Stimulated activated CD4-positive, alpha-beta T cell treated with anti-CD3 and anti-CD28 coated beads, Interleukin-2, amount 100 ng/mL, for 24 hours (primary cell): ENCODE data around the gene KRTAP9-8.
"Not testable (repeated sequence)": the region's sequence is repeated elsewhere in the genome, so short reads cannot be mapped to it uniquely, and the experiment has no call there.

Source experiments
- DNase-seq, 2 donors: peaks; one replicate each; pipeline ENCODE4 v3.0.0-alpha.2; 2020

The KRTAP9-8 gene, protein sequence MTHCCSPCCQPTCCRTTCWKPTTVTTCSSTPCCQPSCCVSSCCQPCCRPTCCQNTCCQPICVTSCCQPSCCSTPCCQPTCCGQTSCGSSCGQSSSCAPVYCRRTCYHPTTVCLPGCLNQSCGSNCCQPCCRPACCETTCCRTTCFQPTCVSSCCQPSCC

DNA sequence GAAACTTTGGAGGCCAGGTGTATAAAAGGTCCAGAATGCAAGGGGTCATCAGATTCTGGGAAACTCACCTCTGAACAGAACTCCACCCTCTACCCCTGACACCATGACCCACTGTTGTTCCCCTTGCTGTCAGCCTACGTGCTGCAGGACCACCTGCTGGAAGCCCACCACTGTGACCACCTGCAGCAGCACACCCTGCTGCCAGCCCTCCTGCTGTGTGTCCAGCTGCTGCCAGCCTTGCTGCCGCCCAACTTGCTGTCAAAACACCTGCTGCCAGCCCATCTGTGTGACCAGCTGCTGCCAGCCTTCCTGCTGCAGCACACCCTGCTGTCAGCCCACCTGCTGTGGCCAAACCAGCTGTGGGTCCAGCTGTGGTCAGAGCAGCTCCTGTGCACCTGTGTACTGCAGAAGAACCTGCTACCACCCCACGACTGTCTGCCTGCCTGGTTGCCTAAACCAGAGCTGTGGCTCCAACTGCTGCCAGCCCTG, at the start of gene KRTAP9-8:
KRTAP9-8 (plus strand) TSS at position 51 of the 489 bp plus-strand sequence; CDS start at position 104, 53 bp downstream.
- DNase-seq = not testable (repeated sequence)

DNA sequence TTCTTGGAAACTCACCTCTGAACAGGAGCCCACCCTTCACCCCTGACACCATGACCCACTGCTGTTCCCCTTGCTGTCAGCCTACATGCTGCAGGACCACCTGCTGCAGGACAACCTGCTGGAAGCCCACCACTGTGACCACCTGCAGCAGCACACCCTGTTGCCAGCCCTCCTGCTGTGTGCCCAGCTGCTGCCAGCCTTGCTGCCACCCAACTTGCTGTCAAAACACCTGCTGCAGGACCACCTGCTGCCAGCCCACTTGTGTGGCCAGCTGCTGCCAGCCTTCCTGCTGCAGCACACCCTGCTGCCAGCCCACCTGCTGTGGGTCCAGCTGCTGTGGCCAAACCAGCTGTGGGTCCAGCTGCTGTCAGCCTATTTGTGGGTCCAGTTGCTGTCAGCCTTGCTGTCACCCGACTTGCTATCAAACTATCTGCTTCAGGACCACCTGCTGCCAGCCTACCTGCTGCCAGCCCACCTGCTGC, 47.9 kb upstream of the KRTAP9-8 start, which contains the start of gene KRTAP9-1:
KRTAP9-1 (plus strand) TSS at position 51 of the 482 bp plus-strand sequence; CDS start at position 51, 0 bp downstream.
- DNase-seq = not testable (repeated sequence)

DNA sequence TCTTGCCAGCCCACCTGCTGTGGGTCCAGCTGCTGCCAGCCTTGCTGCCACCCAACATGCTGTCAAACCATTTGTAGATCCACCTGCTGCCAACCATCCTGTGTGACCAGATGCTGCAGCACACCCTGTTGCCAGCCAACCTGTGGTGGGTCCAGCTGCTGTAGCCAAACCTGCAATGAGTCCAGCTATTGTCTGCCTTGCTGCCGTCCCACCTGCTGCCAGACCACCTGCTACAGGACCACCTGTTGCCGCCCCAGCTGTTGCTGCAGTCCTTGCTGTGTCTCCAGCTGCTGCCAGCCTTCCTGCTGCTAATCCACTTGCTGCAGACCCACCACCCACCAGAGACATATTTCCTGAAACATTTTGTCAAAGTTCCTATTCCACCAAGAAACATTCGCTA, 47.5 kb upstream of the KRTAP9-8 start:
- DNase-seq = no peak

DNA sequence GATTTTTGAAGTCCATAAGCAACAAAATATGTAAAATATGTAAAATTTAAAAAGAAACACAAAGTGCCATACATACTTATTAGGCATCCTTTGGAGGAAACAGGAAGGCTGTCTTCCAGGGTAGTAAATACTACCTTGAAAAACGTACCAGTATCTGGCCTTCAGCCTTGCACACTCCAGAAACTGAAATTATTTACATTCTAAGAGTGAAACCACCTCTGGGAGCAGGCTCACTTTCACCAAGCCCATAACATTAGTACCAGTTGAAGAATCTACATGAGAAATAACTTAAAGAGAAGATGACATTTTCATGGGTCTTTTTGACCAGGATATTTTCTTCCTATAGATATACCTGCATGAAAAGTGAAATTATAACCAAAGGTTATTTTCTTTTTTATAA, 41.7 kb upstream of the KRTAP9-8 start:
- no peak for DNase-seq

DNA sequence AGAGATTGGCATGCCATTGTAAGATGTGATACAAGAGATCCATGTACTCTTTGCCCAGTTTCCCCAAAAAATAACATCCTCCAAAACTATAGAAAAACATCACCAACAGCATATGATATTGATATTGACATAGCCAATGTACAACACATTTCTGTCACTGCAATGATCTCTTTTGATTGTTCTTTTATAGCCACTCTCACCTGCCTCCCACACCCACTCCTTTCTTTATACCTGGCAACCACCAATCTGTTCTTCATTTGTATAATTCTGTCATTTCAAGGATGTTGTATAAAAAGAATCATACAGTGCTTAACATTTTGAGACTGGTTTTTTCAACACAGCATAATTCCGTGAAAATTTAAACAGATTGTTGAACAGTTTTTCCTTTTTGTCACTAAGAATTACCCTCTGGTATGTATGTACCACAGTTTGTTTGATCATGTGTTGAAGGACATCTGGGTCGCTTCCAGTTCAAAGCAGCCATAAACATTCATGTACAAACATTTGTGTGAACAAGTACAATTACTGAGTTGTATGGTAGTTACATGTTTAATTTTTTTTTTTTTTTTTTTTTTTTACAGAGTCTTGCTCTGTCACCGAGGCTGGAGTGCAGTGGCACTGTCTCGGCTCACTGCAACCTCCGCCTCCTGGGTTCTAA, 38.2 kb upstream of the KRTAP9-8 start:
- no peak for DNase-seq

DNA sequence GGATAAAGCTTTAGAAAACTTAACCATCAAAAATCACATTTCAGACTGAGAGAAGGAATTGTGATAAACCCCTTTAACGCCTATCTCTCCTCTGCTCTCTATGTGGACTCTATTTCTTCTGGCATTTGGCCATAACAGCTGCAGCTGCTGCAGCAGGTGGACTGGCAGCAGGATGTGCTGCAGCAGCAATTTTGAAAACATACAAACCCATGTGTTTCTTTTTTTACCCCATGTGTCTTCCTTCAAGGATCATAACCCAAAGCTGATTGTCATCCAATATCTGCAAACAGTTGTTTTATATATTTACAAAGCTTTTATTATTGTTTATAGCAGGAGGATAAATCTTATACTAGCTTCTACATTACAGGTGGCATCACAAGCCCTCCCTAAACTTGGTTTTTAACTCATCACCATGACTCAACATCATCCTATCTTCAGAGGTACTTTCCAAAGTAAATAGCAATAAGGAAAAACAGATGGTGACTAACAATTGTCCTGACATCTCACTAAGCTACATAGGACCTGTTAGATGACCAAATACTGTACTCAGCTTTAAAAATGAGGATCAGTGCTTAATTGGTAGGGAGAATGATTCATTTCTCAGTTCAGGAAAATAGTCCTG, 25.8 kb upstream of the KRTAP9-8 start:
- DNase-seq = no peak

DNA sequence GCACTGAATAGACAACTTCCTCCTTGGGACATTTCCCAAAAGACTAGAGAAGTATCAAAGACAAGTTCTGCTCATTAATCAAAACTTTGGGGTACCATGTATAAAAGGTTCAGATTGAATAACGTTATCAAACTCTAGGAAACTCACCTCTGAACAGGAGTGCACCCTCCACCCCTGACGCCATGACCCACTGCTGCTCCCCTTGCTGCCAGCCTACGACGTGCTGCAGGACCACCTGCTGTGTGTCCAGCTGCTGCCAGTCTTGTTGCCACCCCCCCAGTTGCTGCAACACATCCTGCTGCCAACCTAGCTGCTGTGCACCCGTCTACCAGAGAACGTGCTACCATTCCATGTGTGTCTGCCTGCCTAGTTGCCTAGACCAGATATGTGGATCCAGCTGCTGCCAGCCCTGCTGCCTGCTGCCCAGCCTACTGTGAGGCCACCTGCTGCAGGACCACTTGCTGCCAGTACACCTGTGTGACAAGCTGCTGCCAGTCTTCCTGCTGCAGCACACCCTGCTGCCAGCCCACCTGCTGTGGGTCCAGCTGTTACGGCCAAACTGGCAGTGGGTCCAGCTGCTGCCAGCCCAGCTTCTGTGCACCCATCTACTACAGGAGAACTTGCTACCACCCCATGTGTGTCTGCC, 25.2 kb upstream of the KRTAP9-8 start:
- DNase-seq = no peak

DNA sequence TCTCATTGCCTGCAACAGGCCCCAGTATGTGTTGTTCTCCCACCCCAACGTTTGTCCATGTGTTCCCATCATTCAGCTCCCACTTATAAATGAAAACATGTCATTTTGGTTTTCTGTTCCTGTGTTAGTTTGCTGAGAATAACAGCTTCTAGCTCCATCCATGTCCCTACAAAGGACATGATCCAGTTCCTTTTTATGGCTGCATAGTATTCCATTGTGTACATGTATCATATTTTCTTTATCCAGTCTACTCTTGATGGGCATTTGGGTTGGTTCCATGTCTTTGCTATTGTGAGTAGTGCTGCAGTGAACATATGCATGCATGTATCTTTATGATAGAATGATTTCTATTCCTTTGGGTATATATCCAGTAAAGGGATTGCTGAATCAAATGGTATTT, 22.1 kb upstream of the KRTAP9-8 start:
- no peak for DNase-seq

DNA sequence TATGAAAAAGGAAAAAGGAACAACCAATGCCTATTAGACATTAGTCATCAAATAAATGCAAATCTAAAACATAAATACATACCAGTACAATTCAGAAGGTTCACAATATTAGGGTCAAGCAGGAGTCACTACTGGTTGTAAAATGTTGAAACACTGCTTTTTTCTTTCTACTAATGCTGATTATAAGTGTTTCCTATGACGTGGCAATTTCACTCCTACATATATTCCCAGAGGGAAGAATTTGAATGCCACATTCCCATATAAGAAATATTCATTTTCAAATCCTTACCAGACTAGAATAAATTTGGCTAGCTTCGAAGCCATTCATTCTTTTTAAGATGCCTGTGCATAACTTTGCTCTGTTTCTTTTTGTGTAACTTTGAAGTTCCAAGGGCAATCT, 14.0 kb upstream of the KRTAP9-8 start:
- no peak for DNase-seq

DNA sequence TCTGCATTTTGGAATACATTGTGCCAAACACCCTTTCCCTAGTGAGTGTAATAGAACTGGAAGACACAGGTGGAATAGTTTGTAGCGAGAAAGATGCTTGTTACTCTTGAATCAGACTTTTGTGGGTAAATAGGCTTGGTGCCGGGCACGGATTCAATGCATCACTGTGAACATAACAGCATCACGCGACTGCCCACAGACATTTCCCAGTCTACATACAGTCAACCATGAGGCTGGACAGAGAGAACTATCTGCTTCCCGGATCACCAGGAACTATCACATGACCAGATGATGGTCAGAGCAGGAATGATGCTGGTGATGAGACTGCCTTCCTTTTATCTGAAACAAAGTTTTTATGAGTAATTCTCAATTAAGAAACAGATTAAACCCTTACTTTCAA, 11.7 kb upstream of the KRTAP9-8 start:
- no peak for DNase-seq

DNA sequence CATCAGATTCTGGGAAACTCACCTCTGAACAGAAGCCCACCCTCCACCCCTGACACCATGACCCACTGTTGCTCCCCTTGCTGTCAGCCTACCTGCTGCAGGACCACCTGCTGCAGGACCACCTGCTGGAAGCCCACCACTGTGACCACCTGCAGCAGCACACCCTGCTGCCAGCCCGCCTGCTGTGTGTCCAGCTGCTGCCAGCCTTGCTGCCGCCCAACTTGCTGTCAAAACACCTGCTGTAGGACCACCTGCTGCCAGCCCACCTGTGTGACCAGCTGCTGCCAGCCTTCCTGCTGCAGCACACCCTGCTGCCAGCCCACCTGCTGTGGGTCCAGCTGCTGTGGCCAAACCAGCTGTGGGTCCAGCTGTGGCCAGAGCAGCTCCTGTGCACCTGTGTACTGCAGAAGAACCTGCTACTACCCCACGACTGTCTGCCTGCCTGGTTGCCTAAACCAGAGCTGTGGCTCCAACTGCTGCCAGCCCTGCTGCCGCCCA, 11.2 kb upstream of the KRTAP9-8 start, which contains the start of gene KRTAP9-2:
KRTAP9-2 (plus strand) TSS at position 51 of the 498 bp plus-strand sequence; CDS start at position 58, 7 bp downstream.
- DNase-seq = not testable (repeated sequence)

DNA sequence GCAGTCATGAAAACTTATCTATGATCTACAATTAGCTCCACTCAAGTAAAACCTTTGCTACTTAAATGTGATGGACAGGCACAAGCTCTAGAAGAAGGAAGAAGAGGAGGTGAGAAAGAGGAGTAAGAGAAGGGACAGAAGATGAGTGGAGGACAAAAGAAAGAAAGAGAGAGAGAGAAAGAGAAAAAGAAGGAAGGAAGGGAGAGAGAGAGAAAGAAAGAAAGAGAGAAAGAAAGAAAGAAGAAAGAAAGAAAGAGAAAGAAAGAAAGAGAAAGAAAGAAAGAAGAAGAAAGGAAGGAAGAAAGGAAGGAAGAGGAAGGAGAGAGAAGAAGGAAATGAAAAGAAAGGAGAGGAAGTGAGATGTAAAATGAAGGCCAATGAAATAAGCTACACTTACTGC, 7.7 kb upstream of the KRTAP9-8 start:
- no peak for DNase-seq

DNA sequence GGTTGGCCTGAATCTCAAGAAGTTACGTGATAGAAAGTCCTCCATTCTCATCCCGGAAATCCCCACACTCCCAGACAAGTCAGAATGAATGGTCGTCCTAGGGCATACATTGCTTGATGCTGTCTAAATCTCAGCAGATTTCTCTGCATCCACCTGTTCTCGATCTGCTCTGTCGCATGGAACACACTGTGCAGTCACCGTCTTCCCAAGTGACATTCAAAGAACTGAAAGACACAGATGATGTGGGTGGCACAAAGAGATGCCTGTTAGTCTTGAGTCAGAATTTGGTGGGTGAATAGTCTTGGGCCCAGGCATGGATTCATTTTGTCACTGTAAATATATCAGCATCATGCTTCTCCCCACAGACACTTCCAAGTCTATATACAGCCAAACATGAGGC, 6.1 kb upstream of the KRTAP9-8 start:
- no peak for DNase-seq

DNA sequence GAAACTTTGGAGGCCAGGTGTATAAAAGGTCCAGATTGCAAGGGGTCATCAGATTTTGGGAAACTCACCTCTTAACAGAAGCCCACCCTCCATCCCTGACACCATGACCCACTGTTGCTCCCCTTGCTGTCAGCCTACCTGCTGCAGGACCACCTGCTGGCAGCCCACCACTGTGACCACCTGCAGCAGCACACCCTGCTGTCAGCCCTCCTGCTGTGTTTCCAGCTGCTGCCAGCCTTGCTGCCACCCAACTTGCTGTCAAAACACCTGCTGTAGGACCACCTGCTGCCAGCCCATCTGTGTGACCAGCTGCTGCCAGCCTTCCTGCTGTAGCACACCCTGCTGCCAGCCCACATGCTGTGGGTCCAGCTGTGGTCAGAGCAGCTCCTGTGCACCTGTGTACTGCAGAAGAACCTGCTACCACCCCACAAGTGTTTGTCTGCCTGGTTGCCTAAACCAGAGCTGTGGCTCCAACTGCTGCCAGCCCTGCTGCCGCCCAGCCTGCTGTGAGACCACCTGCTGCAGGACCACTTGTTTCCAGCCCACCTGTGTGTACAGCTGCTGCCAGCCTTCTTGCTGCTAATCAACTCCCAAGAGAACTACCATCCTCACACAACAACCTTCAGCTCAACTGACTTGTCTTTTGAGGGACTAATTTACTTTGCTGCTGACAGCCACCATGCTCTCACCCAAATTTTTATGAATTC, 5.2 kb upstream of the KRTAP9-8 start, which contains the start of gene KRTAP9-3:
KRTAP9-3 (plus strand) TSS at position 51 of the 707 bp plus-strand sequence; CDS start at position 104, 53 bp downstream.
- not testable (repeated sequence) for DNase-seq

DNA sequence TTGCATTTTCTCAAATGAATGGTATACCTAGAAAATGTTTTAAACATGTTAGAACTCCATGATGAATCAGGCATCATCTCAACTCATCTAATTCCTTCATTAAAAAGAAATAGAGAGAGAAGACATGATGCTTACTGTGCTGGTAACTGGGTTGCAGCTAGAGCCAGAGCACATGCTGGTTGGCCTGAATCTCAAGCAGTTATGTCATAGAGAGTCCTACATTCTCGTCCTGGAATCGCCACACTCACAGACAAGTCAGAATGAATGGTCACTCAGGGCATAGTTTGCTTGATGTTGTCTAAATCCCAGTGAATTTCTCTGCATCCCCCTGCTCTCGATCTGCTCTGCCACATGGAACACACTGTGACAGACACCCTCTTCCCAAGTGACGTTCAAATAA, 683 bp upstream of the KRTAP9-8 start:
- DNase-seq = not testable (repeated sequence)

DNA sequence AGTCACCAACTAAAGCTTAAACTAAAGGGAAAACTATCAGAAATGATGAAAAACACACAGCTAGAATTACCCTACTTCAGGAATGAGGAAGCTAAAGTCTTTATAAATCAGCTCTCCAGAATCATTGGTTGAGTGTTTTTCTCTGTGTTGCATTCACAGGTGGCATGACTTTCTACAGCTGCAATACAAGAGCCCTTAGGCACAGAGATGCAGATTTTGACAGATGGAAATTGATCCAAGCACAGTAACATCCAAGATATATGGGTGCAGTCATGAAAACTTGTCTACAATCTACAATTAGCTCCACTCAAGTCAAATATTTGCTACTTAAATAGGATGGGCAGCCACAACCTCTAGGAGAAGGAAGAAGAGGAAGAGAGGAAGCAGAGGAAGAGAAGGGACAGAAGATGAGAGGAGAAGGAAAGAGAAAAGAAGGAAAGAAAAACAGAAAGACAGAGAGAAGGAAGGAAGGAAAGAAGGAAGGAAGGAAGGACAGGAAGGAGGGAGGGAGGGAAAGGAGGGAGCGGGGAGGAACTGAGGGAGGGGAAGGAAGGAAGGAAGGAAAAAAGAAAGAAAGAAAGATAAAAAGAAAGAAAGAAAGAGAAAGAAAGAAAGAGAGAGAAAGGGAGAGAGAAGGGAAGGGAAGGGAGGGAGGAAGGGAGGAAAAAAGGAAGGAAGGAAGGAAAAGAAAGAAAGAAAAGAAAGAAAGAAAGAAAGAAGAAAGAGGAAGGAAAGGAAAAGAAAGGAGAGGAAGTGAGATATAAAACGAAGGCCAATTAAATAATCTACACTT, 9.4 kb downstream of the KRTAP9-8 start:
- DNase-seq = not testable (repeated sequence)

DNA sequence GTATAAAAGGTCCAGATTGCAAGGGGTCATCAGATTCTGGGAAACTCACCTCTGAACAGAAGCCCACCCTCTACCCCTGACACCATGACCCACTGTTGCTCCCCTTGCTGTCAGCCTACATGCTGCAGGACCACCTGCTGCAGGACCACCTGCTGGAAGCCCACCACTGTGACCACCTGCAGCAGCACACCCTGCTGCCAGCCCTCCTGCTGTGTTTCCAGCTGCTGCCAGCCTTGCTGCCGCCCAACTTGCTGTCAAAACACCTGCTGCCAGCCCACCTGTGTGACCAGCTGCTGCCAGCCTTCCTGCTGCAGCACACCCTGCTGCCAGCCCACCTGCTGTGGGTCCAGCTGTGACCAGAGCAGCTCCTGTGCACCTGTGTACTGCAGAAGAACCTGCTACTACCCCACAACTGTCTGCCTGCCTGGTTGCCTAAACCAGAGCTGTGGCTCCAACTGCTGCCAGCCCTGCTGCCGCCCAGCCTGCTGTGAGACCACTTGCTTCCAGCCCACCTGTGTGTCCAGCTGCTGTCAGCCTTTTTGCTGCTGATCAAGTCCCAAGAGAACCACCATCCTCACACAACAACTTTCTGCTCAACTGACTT, 11.9 kb downstream of the KRTAP9-8 start, which contains the start of gene KRTAP9-4:
KRTAP9-4 (plus strand) TSS at position 51 of the 604 bp plus-strand sequence; CDS start at position 85, 34 bp downstream.
- DNase-seq = not testable (repeated sequence)

DNA sequence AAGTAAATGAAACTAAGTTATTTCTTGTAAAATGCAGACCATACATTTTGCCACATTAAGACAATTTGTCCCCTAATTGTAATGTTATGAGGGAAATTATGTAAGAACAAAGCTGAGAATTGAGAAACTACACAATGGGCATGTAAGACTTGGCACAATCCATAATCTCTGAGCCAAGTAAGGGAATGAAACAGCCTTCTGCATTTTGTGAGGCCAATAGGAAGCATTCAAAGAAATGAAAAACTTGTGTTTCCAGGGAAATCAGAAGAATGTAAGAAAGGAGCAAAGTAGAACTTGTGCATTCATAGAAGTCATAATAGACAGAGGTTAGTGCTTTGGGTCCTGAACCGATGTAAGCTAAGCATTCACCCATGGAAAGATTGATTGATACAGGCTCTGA, 13.5 kb downstream of the KRTAP9-8 start:
- DNase-seq = no peak

DNA sequence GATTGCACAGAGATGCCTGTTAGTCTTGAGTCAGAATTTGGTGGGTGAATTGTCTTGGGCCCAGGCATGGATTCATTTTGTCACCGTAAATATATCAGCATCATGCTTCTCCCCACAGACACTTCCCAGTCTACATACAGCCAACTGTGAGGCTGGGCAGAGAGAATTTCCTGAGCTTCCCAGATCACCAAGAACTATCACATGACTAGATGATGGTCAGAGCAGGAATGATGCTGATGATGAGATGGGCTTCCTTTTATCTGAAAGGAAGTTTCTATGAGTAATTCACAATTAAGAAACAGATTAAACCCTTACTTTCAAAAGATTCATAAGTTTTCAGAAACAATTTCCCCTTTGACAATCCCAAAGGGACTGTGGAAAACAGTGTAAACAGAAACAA, 17.1 kb downstream of the KRTAP9-8 start:
- no peak for DNase-seq
